ENCODE data around the gene CD248. TPM values are rescaled to one million over a fixed set of nuclear protein-coding genes. Genes with fewer than 3 reads are reported as not detected.
A peak's percentile ranks its signal among the peaks of the same experiment; 100 is the strongest.
"Not testable (repeated sequence)": the region's sequence is repeated elsewhere in the genome, so short reads cannot be mapped to it uniquely, and the experiment has no call there.

The CD248 gene
- total and polyA plus RNA-seq, 8 donors = 0.58 to 66.9 (median 5.7) TPM

- peak overlapping the region in 1 of 5 donors; percentile 14 for H3K27ac ChIP-seq
- TF ChIP-seq EP300 (IDR thresholded peaks at IDR 0.05) = no peak
- TF ChIP-seq, protein P1, sequence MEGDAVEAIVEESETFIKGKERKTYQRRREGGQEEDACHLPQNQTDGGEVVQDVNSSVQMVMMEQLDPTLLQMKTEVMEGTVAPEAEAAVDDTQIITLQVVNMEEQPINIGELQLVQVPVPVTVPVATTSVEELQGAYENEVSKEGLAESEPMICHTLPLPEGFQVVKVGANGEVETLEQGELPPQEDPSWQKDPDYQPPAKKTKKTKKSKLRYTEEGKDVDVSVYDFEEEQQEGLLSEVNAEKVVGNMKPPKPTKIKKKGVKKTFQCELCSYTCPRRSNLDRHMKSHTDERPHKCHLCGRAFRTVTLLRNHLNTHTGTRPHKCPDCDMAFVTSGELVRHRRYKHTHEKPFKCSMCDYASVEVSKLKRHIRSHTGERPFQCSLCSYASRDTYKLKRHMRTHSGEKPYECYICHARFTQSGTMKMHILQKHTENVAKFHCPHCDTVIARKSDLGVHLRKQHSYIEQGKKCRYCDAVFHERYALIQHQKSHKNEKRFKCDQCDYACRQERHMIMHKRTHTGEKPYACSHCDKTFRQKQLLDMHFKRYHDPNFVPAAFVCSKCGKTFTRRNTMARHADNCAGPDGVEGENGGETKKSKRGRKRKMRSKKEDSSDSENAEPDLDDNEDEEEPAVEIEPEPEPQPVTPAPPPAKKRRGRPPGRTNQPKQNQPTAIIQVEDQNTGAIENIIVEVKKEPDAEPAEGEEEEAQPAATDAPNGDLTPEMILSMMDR (IDR thresholded peaks at IDR 0.05) = no peak
- TF ChIP-seq POLR2AphosphoS5 (IDR thresholded peaks at IDR 0.05) = no peak
- no peak for TF ChIP-seq POLR2A (IDR thresholded peaks at IDR 0.05)
- 64 to 79% (median 68%) methylated on average over 5 to 10 of the region's 10 CpGs for WGBS, 5 donors
Measured at GRCh38 chr11:66324664-66325063, 7.8 kb upstream of the CD248 start.

DNA sequence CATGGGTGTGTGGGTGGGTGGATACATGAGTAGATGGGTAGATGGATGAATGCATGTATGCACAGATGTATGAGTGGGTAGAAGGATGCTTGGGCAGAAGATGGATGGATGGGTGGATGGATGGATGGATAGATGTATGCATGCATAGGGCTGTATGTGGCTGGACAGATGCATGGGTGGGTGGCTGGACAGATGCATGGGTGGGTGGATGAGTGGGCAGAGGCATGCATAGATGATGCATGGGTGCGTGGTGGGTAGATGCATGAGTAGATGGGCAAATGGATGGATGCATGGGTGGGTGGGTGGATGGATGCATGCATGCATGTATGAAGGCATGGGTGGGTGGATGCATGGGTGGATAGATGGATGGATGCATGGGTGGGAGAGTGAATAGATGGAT, 6.8 kb upstream of the CD248 start:
- 96 to 100% (median 98%) methylated on average over 1 of the region's 1 CpG for WGBS, 5 donors

More at GRCh38 chr11:66324664-66325063, 7.8 kb upstream of the CD248 start:
- Histone ChIP-seq H3K27me3 (no peaks in the 10 kb centered on the region), H3K36me3 (no peaks in the 10 kb centered on the region), H3K4me3 (no peak overlapping the region), H3K4me1 (peaks cover 26 to 36% (median 31%) of the 10 kb centered on the region in 4 donors), H3K9me3 (no peaks in the 10 kb centered on the region)
- DNase-seq = peak in 1 of 2 donors; percentile 36
- intact Hi-C loops (cut with DNase I; ENCODE audit: low total_unique reads) = no loop called here

DNA sequence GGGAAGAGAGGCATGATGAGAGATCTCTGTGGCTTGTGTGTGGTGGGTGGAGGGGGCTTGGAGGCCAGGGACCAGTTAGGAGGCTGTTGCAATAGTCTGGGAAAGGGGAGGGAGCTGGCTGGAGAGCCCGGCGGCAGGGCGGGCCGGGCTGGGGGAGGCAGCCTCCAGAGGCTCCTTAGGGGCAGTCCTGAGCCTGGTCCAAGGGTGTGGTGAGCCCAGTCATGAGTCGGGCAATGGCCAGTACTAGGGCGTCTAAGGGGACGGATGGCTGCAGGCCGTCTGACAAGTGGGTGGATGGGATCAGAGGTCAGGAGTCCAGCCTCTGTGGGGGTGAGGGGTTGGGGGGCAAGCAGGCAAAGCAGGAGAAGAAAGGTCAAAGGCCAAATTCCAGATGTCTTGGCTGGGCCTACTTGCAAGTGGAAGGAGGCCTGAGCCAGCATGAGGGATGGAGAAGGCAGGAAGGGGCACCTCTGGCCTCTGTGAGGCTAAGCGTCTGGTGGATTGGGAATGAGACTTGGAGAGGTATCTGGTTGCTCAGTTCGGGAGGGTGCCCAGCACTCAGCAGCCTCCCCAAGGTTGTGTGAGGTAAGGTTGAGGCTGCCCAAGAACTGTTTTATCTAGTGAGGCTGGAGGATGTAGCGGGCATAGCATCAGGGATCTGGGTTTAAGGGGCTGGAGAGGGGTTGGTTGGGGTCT, 6.0 kb upstream of the CD248 start:
- Histone ChIP-seq H3K27ac (no peak overlapping the region), H3K27me3 (no peaks in the 10 kb centered on the region), H3K9me3 (no peaks in the 10 kb centered on the region), H3K4me1 (peaks cover 26 to 36% (median 31%) of the 10 kb centered on the region in 4 donors), H3K4me3 (no peak overlapping the region), H3K36me3 (no peaks in the 10 kb centered on the region)
- intact Hi-C loops (cut with DNase I; ENCODE audit: low total_unique reads) = no loop called here
- peak in 1 of 2 donors; percentile 51 for DNase-seq
- 82 to 90% (median 87%) methylated on average over 10 to 11 of the region's 11 CpGs for WGBS, 5 donors
- TF ChIP-seq EP300 (IDR thresholded peaks at IDR 0.05) (no peak), POLR2A (IDR thresholded peaks at IDR 0.05) (no peak), POLR2AphosphoS5 (IDR thresholded peaks at IDR 0.05) (no peak)
- TF ChIP-seq, protein P1 (IDR thresholded peaks at IDR 0.05) = no peak

More for the DNA sequence above, 6.8 kb upstream of the CD248 start:
- Histone ChIP-seq H3K27ac (no peak overlapping the region), H3K9me3 (no peaks in the 10 kb centered on the region), H3K4me3 (no peak overlapping the region), H3K4me1 (peaks cover 26 to 36% (median 31%) of the 10 kb centered on the region in 4 donors), H3K36me3 (no peaks in the 10 kb centered on the region), H3K27me3 (no peaks in the 10 kb centered on the region)
- DNase-seq = no peak
- intact Hi-C loops (cut with DNase I; ENCODE audit: low total_unique reads) = no loop called here
- TF ChIP-seq POLR2A (IDR thresholded peaks at IDR 0.05) = no peak
- no peak for TF ChIP-seq POLR2AphosphoS5 (IDR thresholded peaks at IDR 0.05)
- TF ChIP-seq EP300 (IDR thresholded peaks at IDR 0.05) = no peak
- TF ChIP-seq, protein P1 (IDR thresholded peaks at IDR 0.05) = no peak

- H3K27me3 ChIP-seq = peaks cover 0 to 7% (median 0%) of the 10 kb centered on the region in 3 donors
- TF ChIP-seq EP300 (IDR thresholded peaks at IDR 0.05) = no peak
- TF ChIP-seq POLR2AphosphoS5 (IDR thresholded peaks at IDR 0.05) = no peak
- intact Hi-C loops (cut with DNase I; ENCODE audit: low total_unique reads) = no loop called here
- H3K4me1 ChIP-seq = peaks cover 31 to 37% (median 33%) of the 10 kb centered on the region in 4 donors
- no peak overlapping the region for H3K4me3 ChIP-seq
- 79 to 93% (median 90%) methylated on average over 4 of the region's 4 CpGs for WGBS, 5 donors
- no peaks in the 10 kb centered on the region for H3K9me3 ChIP-seq
- no peak for DNase-seq
- no peak overlapping the region for H3K27ac ChIP-seq
- H3K36me3 ChIP-seq = no peaks in the 10 kb centered on the region
Measured at GRCh38 chr11:66321606-66322005, 4.8 kb upstream of the CD248 start.

DNA sequence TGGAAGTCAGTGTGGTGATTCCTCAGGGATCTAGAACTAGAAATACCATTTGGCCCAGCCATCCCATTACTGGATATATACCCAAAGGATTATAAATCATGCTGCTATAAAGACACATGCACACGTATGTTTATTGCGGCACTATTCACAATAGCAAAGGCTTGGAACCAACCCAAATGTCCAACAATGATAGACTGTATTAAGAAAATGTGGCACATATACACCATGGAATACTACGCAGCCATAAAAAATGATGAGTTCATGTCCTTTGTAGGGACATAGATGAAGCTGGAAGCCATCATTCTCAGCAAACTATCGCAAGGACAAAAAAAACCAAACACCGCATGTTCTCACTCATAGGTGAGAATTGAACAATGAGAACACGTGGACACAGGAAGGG, 3.9 kb upstream of the CD248 start:
- intact Hi-C loops (cut with DNase I; ENCODE audit: low total_unique reads); H3K27ac ChIP-seq; H3K36me3 ChIP-seq; DNase-seq; H3K9me3 ChIP-seq; H3K4me3 ChIP-seq: not testable (repeated sequence)
- 87 to 94% (median 91%) methylated on average over 6 of the region's 6 CpGs for WGBS, 5 donors
- peaks cover 0 to 12% (median 0%) of the 10 kb centered on the region in 3 donors for H3K27me3 ChIP-seq
- H3K4me1 ChIP-seq = peaks cover 32 to 36% (median 33%) of the 10 kb centered on the region in 4 donors

- H3K4me3 ChIP-seq; DNase-seq; H3K27ac ChIP-seq; intact Hi-C loops (cut with DNase I; ENCODE audit: low total_unique reads); H3K36me3 ChIP-seq; H3K9me3 ChIP-seq: not testable (repeated sequence)
- Histone ChIP-seq H3K27me3 (peaks cover 0 to 12% (median 0%) of the 10 kb centered on the region in 3 donors), H3K4me1 (peaks cover 33 to 38% (median 37%) of the 10 kb centered on the region in 4 donors)
- WGBS, 5 donors = 35 to 76% (median 69%) methylated on average over 1 to 2 of the region's 2 CpGs
Measured at GRCh38 chr11:66320289-66320688, 3.4 kb upstream of the CD248 start.

Data from stomach (tissue), 9 donors.